Breast epithelium (tissue), 4 donors: Measurements from ENCODE around the gene GPHA2. TPM values are rescaled to one million over a fixed set of nuclear protein-coding genes. Genes with fewer than 3 reads are reported as not detected.

ENCODE experiments used
- DNase-seq, 2 donors: peaks; one replicate each; pipeline ENCODE4 v3.0.0-alpha.2; 2019; ENCODE audit warnings: low spot score in 2 of 2
- H3K27ac ChIP-seq, 2 donors: fragments of 200-600 bp; sonication (generic) in 1 of 2; one replicate each; pipeline ENCODE4 v1.5.1; 2016 to 2019; ENCODE audit warnings: mild to moderate bottlenecking in 1 of 2
- H3K27me3 ChIP-seq, 2 donors: fragments of 200-600 bp; sonication (generic) in 1 of 2; one replicate each; pipeline versions ENCODE4 v1.5.1 to v1.6.0; 2017 to 2019; ENCODE audit warnings: control low read depth in 1 of 2, mild to moderate bottlenecking in 1 of 2
- H3K36me3 ChIP-seq: fragments of 200-600 bp; one replicate; pipeline ENCODE4 v1.5.1; 2019
- H3K4me1 ChIP-seq, 2 donors: fragments of 200-600 bp; sonication (generic); one replicate each; pipeline ENCODE4 v1.5.1; 2016 to 2019; ENCODE audit warnings: control low read depth in 1 of 2
- H3K4me3 ChIP-seq, 3 donors: fragments of 200-600 bp; sonication (generic); 1 replicate in 2 of 3; 2 replicates in 1 of 3; pipeline ENCODE4 v1.5.1; 2016 to 2019; ENCODE audit warnings: mild to moderate bottlenecking in 3 of 3, moderate library complexity in 2 of 3
- H3K9me3 ChIP-seq, 2 donors: fragments of 200-600 bp; sonication (generic) in 1 of 2; one replicate each; pipeline ENCODE4 v1.5.1; 2016 to 2019; ENCODE audit warnings: control low read depth in 1 of 2
- CTCF ChIP-seq, 3 donors: fragments of 450-650 bp; IDR thresholded peaks; one replicate each; pipeline ENCODE4 v1.5.1; 2016 to 2017; ENCODE audit warnings: antibody characterized with exemption in 3 of 3, mild to moderate bottlenecking in 3 of 3, moderate library complexity in 3 of 3
- POLR2A ChIP-seq: fragments of 450-650 bp; IDR thresholded peaks from one replicate; pipeline ENCODE4 v1.6.1; 2016; ENCODE audit warnings: antibody characterized with exemption, mild to moderate bottlenecking, moderate library complexity
- POLR2AphosphoS5 ChIP-seq, 3 donors: sonication (generic); formaldehyde crosslinking; IDR thresholded peaks; one replicate each; pipeline ENCODE4 v1.6.1; 2017; ENCODE audit warnings: antibody characterized with exemption in 3 of 3
- intact Hi-C: fragments of 100-400 bp; cut with DNase I; formaldehyde crosslinking; loops from one replicate; pipeline ENCODE4 v1.15.1; 2023; ENCODE audit warnings: low total_unique reads
- total RNA-seq, 3 donors: library from RNA; depleted of rRNA; stranded (reverse); fragments of >200 nt; gene quantifications; one replicate each; pipeline ENCODE4 v1.1.0, GENCODE V29; 2016

Gene GPHA2
- total RNA-seq, 3 donors from 2014 or later, result not detected

DNA sequence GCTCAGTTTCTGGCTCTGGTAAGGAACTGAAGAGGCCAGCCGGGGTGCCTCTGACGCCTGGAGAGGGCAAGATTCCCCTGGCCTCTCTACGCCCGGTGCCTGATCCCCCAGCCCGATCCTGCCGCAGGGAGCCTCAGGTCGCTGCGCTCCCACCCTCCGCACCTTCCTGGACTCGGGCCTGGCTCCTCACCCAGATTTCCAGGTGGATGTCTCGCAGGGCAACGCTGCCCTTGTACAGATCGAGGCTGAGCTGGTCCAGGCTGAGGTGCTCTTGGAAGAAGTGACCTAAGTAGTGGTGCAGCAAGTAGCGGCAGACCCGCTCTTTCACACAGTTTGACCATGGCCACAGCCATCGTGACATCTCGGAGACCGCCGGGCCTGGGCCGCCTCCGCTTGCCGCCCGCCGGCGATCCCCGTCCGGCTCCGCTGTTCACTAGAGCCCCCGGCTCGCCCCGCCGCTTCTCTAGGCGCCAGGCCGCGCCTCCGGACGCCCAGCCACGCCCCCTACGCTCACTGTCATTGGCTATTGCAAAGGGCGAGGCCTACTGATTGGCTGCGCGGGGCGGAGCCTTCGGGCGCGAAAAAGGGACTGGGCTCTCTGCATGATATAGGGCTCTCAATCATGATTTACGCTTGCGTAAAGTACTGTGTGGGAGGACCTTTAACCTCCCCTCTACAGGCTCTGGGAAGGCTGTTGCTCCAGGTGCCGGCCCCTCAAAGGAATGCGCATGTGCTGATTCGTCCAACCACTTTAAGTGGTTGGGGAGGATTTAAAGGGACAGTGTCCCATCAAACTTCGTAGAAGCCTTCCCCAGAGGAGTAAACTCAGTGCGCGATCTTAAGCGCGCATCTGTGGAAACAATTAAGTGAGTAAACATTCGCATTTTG lies 18.7 kb downstream of the GPHA2 start, which contains the start of gene ATG2A:
TSS of gene ATG2A (minus strand) at position 435 of the 888 bp plus-strand sequence. CDS start at position 361, 74 bp downstream.
- intact Hi-C loops, result no loop called here
- Histone ChIP-seq H3K36me3 (no peaks in the 10 kb centered on the region), H3K4me3 (peak within 1 kb of the TSS; percentile 85 to 97 (median 96)), H3K4me1 (peaks cover 0 to 9% of the 10 kb centered on the region in 2 donors), H3K27ac (peak within 1 kb of the TSS; percentile 85), H3K27me3 (no peaks in the 10 kb centered on the region), H3K9me3 (no peaks in the 10 kb centered on the region)
- peak; percentile 62 for TF ChIP-seq POLR2A
- TF ChIP-seq POLR2AphosphoS5 (IDR thresholded peaks at IDR 0.05), result peak; percentile 55 to 79 (median 70)
- TF ChIP-seq CTCF (IDR thresholded peaks at IDR 0.05), result no peak
- DNase-seq, result peak; percentile 99

GRCh38 chr11:64916040-64916774 lies 19.5 kb downstream of the GPHA2 start:
- H3K27ac ChIP-seq, result peak overlapping the region; percentile 85
- DNase-seq, result peak in 1 of 2 donors; percentile 49
- H3K9me3 ChIP-seq, result no peaks in the 10 kb centered on the region
- TF ChIP-seq CTCF (IDR thresholded peaks at IDR 0.05) (no peak), POLR2AphosphoS5 (IDR thresholded peaks at IDR 0.05) (peak in 1 of 3 donors; percentile 37)
- intact Hi-C loops, result no loop called here
- H3K4me1 ChIP-seq, result peaks cover 0 to 9% of the 10 kb centered on the region in 2 donors
- peaks cover 7% of the 10 kb centered on the region for H3K36me3 ChIP-seq
- peak overlapping the region; percentile 85 to 97 (median 96) for H3K4me3 ChIP-seq
- no peaks in the 10 kb centered on the region for H3K27me3 ChIP-seq

DNA sequence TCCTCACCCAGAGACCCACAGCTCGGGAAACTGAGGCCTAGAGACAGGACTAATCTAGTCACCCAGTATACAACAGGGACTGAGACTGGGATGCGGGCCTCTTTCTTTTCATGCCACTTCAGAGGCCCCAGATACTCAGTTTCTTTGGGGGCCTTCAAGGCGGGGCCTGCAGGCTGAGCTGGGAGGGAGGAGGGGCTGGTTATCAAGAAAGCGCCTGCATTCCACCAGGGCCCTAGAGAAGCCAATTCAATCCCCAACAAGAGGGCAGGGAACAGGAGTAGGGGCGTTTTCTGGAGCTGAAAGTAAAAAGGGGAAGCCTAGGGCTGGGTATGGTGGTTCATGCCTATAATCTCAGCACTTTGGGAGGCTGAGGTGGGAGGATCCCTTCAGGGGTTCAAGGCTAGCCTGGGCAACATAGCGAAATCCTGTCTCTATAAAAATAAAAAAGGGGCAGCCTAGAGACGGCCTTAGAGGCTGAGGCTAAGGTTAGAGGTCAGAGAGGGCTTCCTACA lies 20.3 kb downstream of the GPHA2 start:
- Histone ChIP-seq H3K36me3 (peaks cover 13% of the 10 kb centered on the region), H3K4me3 (peak overlapping the region; percentile 85 to 97 (median 96)), H3K4me1 (peaks cover 0 to 9% of the 10 kb centered on the region in 2 donors), H3K9me3 (no peaks in the 10 kb centered on the region), H3K27me3 (no peaks in the 10 kb centered on the region), H3K27ac (peak overlapping the region; percentile 85)
- intact Hi-C loops, result no loop called here
- DNase-seq, result no peak
- TF ChIP-seq POLR2AphosphoS5 (IDR thresholded peaks at IDR 0.05) (no peak), POLR2A (no peak), CTCF (IDR thresholded peaks at IDR 0.05) (no peak)

DNA sequence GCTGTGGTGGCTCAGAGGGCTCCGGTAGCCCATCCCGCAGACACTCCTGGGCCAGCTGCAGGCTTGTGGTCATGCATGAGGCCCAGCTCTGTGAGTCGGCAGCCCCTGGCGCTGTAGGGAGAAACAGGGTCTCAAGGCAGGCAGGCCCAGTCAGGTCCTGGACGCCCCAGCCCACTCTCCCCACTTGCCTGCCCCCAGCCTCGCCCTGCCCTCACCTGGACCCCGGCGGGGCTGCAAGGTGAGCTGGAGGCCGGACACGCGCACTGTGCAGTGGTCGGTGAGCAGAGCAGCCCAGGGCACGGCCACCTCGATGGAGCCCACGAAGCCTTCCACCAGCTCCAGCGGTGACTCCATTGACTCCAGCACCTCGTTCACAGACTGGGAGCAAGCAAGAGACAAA lies 21.6 kb downstream of the GPHA2 start:
- Histone ChIP-seq H3K27me3 (no peaks in the 10 kb centered on the region), H3K36me3 (peaks cover 13% of the 10 kb centered on the region), H3K4me1 (peaks cover 0 to 9% of the 10 kb centered on the region in 2 donors), H3K9me3 (no peaks in the 10 kb centered on the region), H3K27ac (no peak overlapping the region), H3K4me3 (no peak overlapping the region)
- TF ChIP-seq POLR2AphosphoS5 (IDR thresholded peaks at IDR 0.05) (no peak), POLR2A (no peak), CTCF (IDR thresholded peaks at IDR 0.05) (no peak)
- intact Hi-C loops, result no loop called here
- no peak for DNase-seq
